Body of pancreas (tissue), 4 donors: ENCODE data around the gene PRDM2. TPM values are rescaled to one million over a fixed set of nuclear protein-coding genes. Genes with fewer than 3 reads are reported as not detected.
"Not testable (repeated sequence)": the region's sequence is repeated elsewhere in the genome, so short reads cannot be mapped to it uniquely, and the experiment has no call there.

ENCODE experiments used
- ATAC-seq: fragments of 150-250 bp; one replicate; pipeline ENCODE4 v1.9.1; 2016
- DNase-seq, 4 donors: peaks; one replicate each; pipeline ENCODE4 v3.0.0-alpha.2; 2019
- H3K27ac ChIP-seq, 4 donors: fragments of 200-600 bp; sonication (generic); 1 replicate in 3 of 4; 2 replicates in 1 of 4; pipeline versions ENCODE4 v1.5.1 to v1.6.1; 2016 to 2019; ENCODE audit warnings: mild to moderate bottlenecking in 1 of 4, mixed read lengths in 1 of 4, moderate library complexity in 1 of 4
- H3K27me3 ChIP-seq, 2 donors: fragments of 200-600 bp; sonication (generic); one replicate each; pipeline ENCODE4 v1.6.0; 2016; ENCODE audit warnings: mild to moderate bottlenecking in 1 of 2
- H3K36me3 ChIP-seq, 2 donors: fragments of 200-600 bp; sonication (generic); replicated peaks in 1 of 2; 2 replicates each; pipeline ENCODE4 v1.5.1; 2016; ENCODE audit warnings: low read depth in 2 of 2; ENCODE audit not compliant: insufficient read depth in 1 of 2
- H3K4me1 ChIP-seq: fragments of 200-600 bp; sonication (generic); one replicate; pipeline ENCODE4 v1.6.0; 2016
- H3K4me3 ChIP-seq, 2 donors: fragments of 200-600 bp; sonication (generic); 1 replicate in 1 of 2; 2 replicates in 1 of 2; pipeline ENCODE4 v1.5.1; 2016 to 2019
- H3K9me3 ChIP-seq, 3 donors: fragments of 200-600 bp; sonication (generic); 1 replicate in 2 of 3; 2 replicates in 1 of 3; pipeline ENCODE4 v1.5.1; 2016
- CTCF ChIP-seq, 7 experiments: fragments of 450-650 bp in 4 of 7; fragments of 200-600 bp in 3 of 7; sonication (generic) in 3 of 7; IDR thresholded peaks; one replicate each; pipeline ENCODE4 v1.5.1; 2016 to 2019; ENCODE audit warnings: antibody characterized with exemption in 7 of 7
- POLR2A ChIP-seq, 3 donors: fragments of 450-650 bp; IDR thresholded peaks; one replicate each; pipeline ENCODE4 v1.6.1; 2016; ENCODE audit warnings: antibody characterized with exemption in 3 of 3, mild to moderate bottlenecking in 2 of 3
- WGBS, 2 donors: methylation state at CpG; one replicate each; pipeline ENCODE4 v1.1.5; 2017; 5-methylcytosine and 5-hydroxymethylcytosine counted together
- intact Hi-C: fragments of 100-400 bp; cut with DNase I; formaldehyde crosslinking; loops from one replicate; pipeline ENCODE4 v1.15.1; 2023
- total RNA-seq, 2 donors: library from RNA; depleted of rRNA; stranded (reverse); fragments of >200 nt; gene quantifications; one replicate each; pipeline ENCODE4 v1.1.0, GENCODE V29; 2016

The PRDM2 gene
- total RNA-seq, 2 donors from 2014 or later = 21.4 to 21.8 TPM

DNA sequence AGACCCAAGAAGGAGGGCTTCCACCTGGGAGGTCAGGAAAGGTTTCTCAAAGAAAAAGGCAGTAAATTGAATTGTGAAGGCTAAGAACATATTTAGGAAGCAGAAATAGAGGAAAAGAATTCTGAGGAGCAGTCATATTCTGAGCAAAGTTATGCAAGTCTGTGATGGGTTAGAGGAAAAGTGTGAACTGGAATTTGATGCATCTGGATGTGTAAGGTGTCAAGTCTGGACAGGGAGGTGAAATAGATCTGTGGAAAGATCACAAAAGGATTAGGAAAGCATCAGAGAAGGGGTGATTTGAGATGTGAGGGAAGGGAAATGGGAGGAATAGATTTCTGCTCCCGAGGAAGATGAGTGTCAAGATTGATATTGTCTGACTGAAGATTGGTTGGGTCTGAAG, 18.1 kb upstream of the PRDM2 start:
- Histone ChIP-seq H3K4me1 (no peaks in the 10 kb centered on the region), H3K27ac (no peak overlapping the region), H3K36me3 (no peaks in the 10 kb centered on the region), H3K4me3 (no peak overlapping the region), H3K9me3 (no peaks in the 10 kb centered on the region), H3K27me3 (peaks cover 0 to 3% of the 10 kb centered on the region in 2 donors)
- intact Hi-C loops = no loop called here
- DNase-seq (no peak), ATAC-seq (no peak)
- 55 to 62% methylated on average over 1 of the region's 1 CpG for WGBS, 2 donors
- no peak for TF ChIP-seq CTCF (IDR thresholded peaks at IDR 0.05)
- no peak for TF ChIP-seq POLR2A (IDR thresholded peaks at IDR 0.05)

DNA sequence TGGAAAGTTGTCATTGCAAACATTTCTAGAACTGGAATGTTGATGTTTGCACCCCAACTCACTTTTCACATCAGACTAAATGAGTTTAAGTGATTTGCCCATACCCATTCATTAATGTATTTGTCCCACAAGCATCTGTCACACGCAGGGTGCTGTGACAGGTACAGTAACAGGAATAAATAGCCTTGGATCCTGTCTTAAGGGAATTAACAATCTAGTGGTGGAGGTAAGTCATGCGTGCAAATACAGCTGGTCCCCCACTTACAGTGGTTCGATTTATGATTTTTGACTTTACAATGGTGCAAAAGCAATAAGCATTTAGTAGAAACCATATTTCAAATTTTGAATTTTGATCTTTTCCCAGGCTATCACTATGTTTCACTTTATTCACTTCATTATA, 17.5 kb upstream of the PRDM2 start:
- WGBS, 2 donors = 56 to 67% methylated on average over 3 of the region's 3 CpGs
- H3K9me3 ChIP-seq = no peaks in the 10 kb centered on the region
- H3K4me1 ChIP-seq = no peaks in the 10 kb centered on the region
- no peak overlapping the region for H3K4me3 ChIP-seq
- peaks cover 0 to 3% of the 10 kb centered on the region in 2 donors for H3K27me3 ChIP-seq
- H3K27ac ChIP-seq = no peak overlapping the region
- DNase-seq (no peak), ATAC-seq (no peak)
- H3K36me3 ChIP-seq = no peaks in the 10 kb centered on the region
- intact Hi-C loops = no loop called here
- no peak for TF ChIP-seq POLR2A (IDR thresholded peaks at IDR 0.05)
- TF ChIP-seq CTCF (IDR thresholded peaks at IDR 0.05) = no peak

- DNase-seq = no peak
- Histone ChIP-seq H3K4me1 (no peaks in the 10 kb centered on the region), H3K27me3 (peaks cover 0 to 3% of the 10 kb centered on the region in 2 donors), H3K27ac (no peak overlapping the region), H3K36me3 (no peaks in the 10 kb centered on the region), H3K9me3 (no peaks in the 10 kb centered on the region), H3K4me3 (no peak overlapping the region)
- intact Hi-C loops = no loop called here
- TF ChIP-seq CTCF (IDR thresholded peaks at IDR 0.05) (no peak), POLR2A (IDR thresholded peaks at IDR 0.05) (no peak)
- ATAC-seq = no peak
- WGBS, 2 donors = 76 to 92% methylated on average over 7 of the region's 7 CpGs
Observed at GRCh38 chr1:13683206-13683605, 16.8 kb upstream of the PRDM2 start.

DNA sequence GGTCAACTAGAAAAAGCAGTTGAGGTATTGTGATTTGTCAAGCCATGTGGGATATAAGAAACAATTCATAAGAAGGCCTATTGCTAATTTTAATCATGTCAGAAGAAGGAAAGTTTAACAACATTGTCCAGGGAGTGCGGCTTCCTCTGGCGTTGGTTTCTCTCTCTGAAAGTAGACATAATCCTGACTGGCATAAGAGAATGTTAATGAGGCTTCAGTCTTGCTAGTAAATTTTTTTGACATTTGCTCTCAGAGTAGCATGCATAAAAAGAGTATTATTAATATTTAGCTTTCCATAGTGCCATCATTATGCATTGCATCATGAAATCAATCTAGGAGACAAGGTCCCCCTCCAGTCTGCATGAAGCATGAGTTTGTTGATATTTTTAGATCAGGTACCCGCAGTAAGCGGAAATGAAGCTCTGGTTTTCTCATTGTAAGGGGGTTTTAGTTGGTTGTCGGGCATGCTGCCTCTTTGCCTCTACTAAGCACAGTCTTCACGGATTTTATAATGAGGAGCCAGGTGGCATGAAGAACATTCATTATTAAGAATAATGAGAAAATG, 12.8 kb upstream of the PRDM2 start:
- no peak overlapping the region for H3K4me3 ChIP-seq
- H3K9me3 ChIP-seq = no peaks in the 10 kb centered on the region
- intact Hi-C loops = no loop called here
- no peak for TF ChIP-seq POLR2A (IDR thresholded peaks at IDR 0.05)
- no peak for TF ChIP-seq CTCF (IDR thresholded peaks at IDR 0.05)
- DNase-seq (no peak), ATAC-seq (no peak)
- peaks cover 0 to 3% of the 10 kb centered on the region in 2 donors for H3K27me3 ChIP-seq
- no peaks in the 10 kb centered on the region for H3K36me3 ChIP-seq
- H3K4me1 ChIP-seq = no peaks in the 10 kb centered on the region
- 69 to 74% methylated on average over 6 of the region's 6 CpGs for WGBS, 2 donors
- H3K27ac ChIP-seq = no peak overlapping the region

DNA sequence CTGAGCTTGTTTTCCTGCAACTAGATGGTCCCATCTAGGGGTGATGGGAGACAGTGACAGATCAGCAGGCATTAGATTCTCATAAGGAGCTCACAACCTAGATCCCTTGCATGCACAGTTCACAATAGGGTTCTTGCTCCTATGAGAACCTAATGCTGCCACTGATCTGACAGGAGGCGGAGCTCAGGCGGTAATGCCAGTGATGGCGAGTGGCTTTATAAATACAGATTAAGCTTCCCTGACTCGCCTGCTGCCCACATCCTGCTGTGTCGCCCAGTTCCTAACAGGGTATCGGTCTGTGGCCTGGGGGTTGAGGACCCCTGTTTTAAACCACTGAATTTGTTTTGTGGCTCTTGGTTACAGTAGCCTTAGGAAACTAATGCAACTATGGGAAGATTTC, 6.9 kb upstream of the PRDM2 start:
- DNase-seq, H3K9me3 ChIP-seq, ATAC-seq, H3K4me1 ChIP-seq, intact Hi-C loops, H3K36me3 ChIP-seq, H3K4me3 ChIP-seq, H3K27ac ChIP-seq, H3K27me3 ChIP-seq: not testable (repeated sequence)
- 40 to 48% methylated on average over 6 of the region's 6 CpGs for WGBS, 2 donors
